Nephron progenitor cell (in vitro differentiated cells): Measurements from ENCODE around the gene NCAPG2.

Experiments
- DNase-seq: peaks from one replicate; pipeline ENCODE4 v3.0.0; 2021
- H3K27ac Mint-ChIP-seq: 2 replicates; pipeline ENCODE4 v1.8.0; 2021; ENCODE audit warnings: mild to moderate bottlenecking, moderate library complexity, mixed read lengths
- H3K27me3 Mint-ChIP-seq: 2 replicates; pipeline ENCODE4 v1.8.0; 2021; ENCODE audit warnings: mild to moderate bottlenecking, low read depth, mixed read lengths; ENCODE audit not compliant: poor library complexity
- H3K36me3 Mint-ChIP-seq: 2 replicates; pipeline ENCODE4 v1.8.0; 2021; ENCODE audit warnings: low read depth, mixed read lengths
- H3K4me1 Mint-ChIP-seq: 2 replicates; pipeline ENCODE4 v1.8.0; 2021; ENCODE audit warnings: mixed read lengths
- H3K4me3 Mint-ChIP-seq: 2 replicates; pipeline ENCODE4 v1.8.0; 2021; ENCODE audit warnings: mild to moderate bottlenecking, moderate library complexity, mixed read lengths
- H3K9me3 Mint-ChIP-seq: 2 replicates; pipeline ENCODE4 v1.8.0; 2021; ENCODE audit warnings: mild to moderate bottlenecking, moderate library complexity, mixed read lengths
- TF ChIP-seq, protein P1 (sequence below): fragments of 200-600 bp; sonication (generic); IDR thresholded peaks from 2 replicates; pipeline ENCODE4 v1.5.0; 2021; ENCODE audit warnings: antibody characterized with exemption

Gene NCAPG2

DNA sequence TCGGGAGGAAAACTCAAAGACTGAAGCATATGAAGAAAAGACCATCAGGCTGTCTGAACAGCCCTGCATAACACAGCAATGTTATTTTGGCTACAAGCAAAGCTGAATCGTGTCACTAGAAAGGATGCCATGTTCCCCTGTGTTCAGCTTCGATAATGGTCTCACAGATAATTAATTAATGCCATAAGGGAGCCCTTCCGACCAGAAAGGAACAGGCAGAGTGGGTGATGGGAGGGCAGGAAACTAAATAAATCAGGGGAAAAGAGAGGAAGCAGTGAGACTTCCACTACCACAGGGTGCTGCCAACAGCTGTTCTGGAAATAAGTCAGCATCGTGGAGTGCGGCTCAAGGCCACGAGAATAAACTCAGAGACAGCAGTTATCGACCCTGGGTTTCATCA lies 120.2 kb downstream of the NCAPG2 start:
- TF ChIP-seq, protein P1, sequence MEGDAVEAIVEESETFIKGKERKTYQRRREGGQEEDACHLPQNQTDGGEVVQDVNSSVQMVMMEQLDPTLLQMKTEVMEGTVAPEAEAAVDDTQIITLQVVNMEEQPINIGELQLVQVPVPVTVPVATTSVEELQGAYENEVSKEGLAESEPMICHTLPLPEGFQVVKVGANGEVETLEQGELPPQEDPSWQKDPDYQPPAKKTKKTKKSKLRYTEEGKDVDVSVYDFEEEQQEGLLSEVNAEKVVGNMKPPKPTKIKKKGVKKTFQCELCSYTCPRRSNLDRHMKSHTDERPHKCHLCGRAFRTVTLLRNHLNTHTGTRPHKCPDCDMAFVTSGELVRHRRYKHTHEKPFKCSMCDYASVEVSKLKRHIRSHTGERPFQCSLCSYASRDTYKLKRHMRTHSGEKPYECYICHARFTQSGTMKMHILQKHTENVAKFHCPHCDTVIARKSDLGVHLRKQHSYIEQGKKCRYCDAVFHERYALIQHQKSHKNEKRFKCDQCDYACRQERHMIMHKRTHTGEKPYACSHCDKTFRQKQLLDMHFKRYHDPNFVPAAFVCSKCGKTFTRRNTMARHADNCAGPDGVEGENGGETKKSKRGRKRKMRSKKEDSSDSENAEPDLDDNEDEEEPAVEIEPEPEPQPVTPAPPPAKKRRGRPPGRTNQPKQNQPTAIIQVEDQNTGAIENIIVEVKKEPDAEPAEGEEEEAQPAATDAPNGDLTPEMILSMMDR: no peak
- H3K27ac Mint-ChIP-seq: no peak overlapping the region
- H3K9me3 Mint-ChIP-seq: peaks cover 33% of the 10 kb centered on the region
- DNase-seq: no peak
- no peaks in the 10 kb centered on the region for H3K36me3 Mint-ChIP-seq
- H3K27me3 Mint-ChIP-seq: peaks cover 64% of the 10 kb centered on the region
- no peaks in the 10 kb centered on the region for H3K4me1 Mint-ChIP-seq
- no peak overlapping the region for H3K4me3 Mint-ChIP-seq

DNA sequence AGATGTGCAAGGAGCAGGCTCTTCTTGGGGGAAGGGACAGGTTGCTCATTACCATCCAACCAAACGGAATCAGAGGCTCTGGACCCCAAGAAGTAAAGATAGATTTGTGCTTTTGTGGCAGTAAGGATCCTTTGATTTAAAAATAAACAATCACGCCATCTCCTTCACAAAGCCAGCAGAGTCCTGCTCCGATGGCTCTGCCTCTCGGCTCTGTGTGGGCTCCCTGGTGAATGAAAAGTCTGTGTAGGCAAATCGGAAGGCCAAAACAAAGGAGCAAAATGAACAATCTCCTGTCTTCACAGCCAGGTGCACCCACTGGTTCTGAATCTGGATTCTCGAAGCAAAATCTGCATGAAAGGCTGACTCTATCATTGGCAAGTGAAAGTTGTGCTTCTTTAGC lies 120.8 kb downstream of the NCAPG2 start:
- DNase-seq: no peak
- Mint-ChIP-seq H3K4me3 (no peak overlapping the region), H3K27me3 (peaks cover 58% of the 10 kb centered on the region), H3K9me3 (peaks cover 36% of the 10 kb centered on the region), H3K36me3 (no peaks in the 10 kb centered on the region), H3K4me1 (no peaks in the 10 kb centered on the region), H3K27ac (no peak overlapping the region)
- TF ChIP-seq, protein P1: no peak

DNA sequence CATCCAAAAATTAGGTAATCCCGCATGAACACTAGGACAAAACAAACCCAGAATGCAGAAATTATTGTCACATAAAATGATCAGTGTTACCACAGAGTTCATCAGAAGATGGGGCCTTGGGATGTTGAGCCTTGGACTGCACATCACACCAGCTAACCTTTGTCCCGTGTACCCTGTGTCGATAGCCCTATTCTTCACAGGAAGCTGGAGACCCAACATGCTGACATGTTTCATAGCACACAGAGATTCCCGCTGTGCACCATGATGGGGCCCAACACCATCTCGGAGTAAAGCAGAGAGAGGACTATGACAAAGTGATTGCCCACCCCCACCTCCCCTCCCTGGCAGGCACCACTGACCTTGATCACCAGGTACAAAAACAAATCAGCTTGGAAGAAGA lies 121.5 kb downstream of the NCAPG2 start:
- H3K27me3 Mint-ChIP-seq: peaks cover 55% of the 10 kb centered on the region
- no peak overlapping the region for H3K27ac Mint-ChIP-seq
- H3K9me3 Mint-ChIP-seq: peaks cover 38% of the 10 kb centered on the region
- TF ChIP-seq, protein P1: no peak
- H3K36me3 Mint-ChIP-seq: no peaks in the 10 kb centered on the region
- no peaks in the 10 kb centered on the region for H3K4me1 Mint-ChIP-seq
- no peak for DNase-seq
- H3K4me3 Mint-ChIP-seq: no peak overlapping the region

DNA sequence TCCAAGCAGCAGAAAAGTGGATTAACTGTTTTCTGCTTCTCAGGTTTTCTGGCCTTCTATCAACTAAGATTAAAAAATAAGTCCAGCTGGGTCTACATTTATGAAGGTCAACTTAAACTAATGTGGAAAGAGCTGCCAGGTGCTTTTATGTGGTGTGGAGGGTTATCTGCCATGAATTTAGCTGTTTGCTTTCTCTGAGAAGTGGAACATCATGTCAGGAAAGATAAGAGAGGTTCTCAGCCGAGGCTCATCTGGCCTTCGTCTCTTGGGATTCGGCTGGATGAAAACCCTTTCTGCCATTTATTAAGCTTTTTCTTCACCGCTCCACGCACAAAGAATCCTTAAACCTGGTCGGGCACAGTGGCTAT lies 122.5 kb downstream of the NCAPG2 start:
- H3K9me3 Mint-ChIP-seq: peaks cover 39% of the 10 kb centered on the region
- no peak overlapping the region for H3K4me3 Mint-ChIP-seq
- no peak for DNase-seq
- no peaks in the 10 kb centered on the region for H3K36me3 Mint-ChIP-seq
- H3K4me1 Mint-ChIP-seq: no peaks in the 10 kb centered on the region
- peaks cover 55% of the 10 kb centered on the region for H3K27me3 Mint-ChIP-seq
- no peak overlapping the region for H3K27ac Mint-ChIP-seq
- TF ChIP-seq, protein P1: no peak

DNA sequence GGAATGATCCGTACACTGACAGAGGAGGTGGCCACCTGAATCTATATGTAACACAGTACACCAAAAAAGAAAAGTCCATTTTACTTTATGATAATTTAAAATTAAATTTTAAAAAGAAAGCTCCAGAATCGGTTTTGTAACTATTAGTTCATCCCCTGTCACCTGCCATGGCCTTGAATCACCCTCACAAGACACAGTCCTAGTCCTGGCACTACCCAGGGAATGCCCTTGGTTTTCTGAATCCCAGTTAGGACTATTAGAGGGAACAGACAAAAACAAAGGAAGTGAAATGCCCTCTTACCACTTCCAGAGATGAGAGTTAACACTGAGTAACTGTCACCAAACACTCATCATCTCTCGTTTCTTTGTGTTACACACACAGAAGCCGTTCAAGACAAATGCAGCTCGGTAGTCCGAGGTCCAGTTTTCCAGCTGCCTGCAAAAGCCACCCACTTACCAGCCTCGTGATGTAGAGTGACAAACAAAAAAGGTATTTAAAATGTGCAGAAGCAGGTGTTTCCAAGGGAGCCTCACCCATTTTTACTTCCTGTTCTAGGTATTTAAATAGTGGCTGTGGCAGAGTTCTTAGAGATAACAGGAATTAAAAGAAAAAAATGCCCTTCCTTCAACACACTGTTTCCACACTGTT lies 123.0 kb downstream of the NCAPG2 start:
- H3K4me3 Mint-ChIP-seq: no peak overlapping the region
- DNase-seq: no peak
- H3K27me3 Mint-ChIP-seq: peaks cover 54% of the 10 kb centered on the region
- peaks cover 39% of the 10 kb centered on the region for H3K9me3 Mint-ChIP-seq
- H3K27ac Mint-ChIP-seq: no peak overlapping the region
- H3K4me1 Mint-ChIP-seq: no peaks in the 10 kb centered on the region
- H3K36me3 Mint-ChIP-seq: no peaks in the 10 kb centered on the region
- TF ChIP-seq, protein P1: no peak
